Spleen (tissue), 7 donors: ENCODE results near the gene QPRT.

Source experiments
- CTCF ChIP-seq, 11 experiments: fragments of 200-600 bp in 7 of 11; fragments of 450-650 bp in 4 of 11; sonication (generic) in 4 of 11; IDR thresholded peaks in 8 of 11; conservative IDR thresholded peaks in 3 of 11; 1 replicate in 7 of 11; 2 replicates in 4 of 11; pipeline versions ENCODE4 v1.4.0 to v1.8.0; 2016 to 2021; ENCODE audit warnings: antibody characterized with exemption in 11 of 11, inconsistent platforms in 4 of 11, mild to moderate bottlenecking in 1 of 11
- POLR2A ChIP-seq, 3 donors: fragments of 450-650 bp; IDR thresholded peaks; one replicate each; pipeline ENCODE4 v1.5.1; 2017; ENCODE audit warnings: antibody characterized with exemption in 3 of 3, mild to moderate bottlenecking in 1 of 3
- POLR2AphosphoS5 ChIP-seq, 3 donors: sonication (generic); formaldehyde crosslinking; IDR thresholded peaks; one replicate each; pipeline ENCODE4 v1.5.1; 2017; ENCODE audit warnings: antibody characterized with exemption in 3 of 3
- donor health status: DM: no; HTN: no; CAD: no; lungs with moderate emphysema.
- donor health status: DM: no; HTN: no; CAD: no.
- donor health status: DM: no; HTN: no; CAD: no.

DNA sequence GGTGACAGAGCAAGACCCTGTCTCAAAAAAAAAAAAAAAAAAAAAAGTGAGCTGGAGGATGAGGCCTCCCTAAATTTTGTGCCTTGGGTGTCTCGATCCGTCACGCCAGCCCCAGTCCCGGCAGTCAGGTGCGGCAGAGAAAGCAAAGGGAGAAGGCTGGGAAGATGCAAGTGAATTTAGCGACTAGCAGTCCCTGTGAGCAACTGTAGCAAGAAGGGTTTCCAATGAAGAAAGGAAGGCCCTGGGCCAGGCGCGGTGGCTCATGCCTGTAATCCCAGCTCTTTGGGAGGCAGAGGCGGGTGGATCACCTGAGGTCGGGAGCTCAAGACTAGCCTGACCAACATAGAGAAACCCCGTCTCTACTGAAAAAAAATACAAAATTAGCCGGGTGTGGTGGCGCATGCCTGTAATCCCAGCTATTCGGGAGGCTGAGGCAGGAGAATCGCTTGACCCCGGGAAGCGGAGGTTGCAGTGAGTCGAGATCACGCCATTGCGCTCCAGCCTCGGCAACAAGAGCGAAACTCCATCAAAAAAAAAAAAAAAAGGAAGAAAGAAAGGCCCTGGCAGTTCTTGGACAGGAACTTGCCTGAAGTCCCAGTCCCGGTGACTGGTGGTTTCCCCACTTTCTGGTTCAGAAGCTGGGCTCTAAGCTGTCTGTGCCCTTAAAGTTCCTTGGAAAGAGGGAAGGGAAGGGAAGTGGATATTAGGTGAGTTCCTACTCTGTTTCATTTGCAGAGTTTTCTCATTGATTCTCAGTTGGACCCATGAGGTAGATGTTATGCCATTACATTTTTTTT, 1.8 kb upstream of the QPRT start:
- TF ChIP-seq POLR2A (IDR thresholded peaks at IDR 0.05) (no peak), POLR2AphosphoS5 (IDR thresholded peaks at IDR 0.05) (no peak), CTCF (IDR thresholded peaks at IDR 0.05 in 8 of 11, conservative IDR thresholded peaks at IDR 0.05 in 3 of 11) (no peak)
